Measurements from ENCODE around the gene TRIM37. TPM values are rescaled to one million over a fixed set of nuclear protein-coding genes. Genes with fewer than 3 reads are reported as not detected.

Gene TRIM37
- total RNA-seq, 1 experiment from 2014 or later = 62.3 TPM

DNA sequence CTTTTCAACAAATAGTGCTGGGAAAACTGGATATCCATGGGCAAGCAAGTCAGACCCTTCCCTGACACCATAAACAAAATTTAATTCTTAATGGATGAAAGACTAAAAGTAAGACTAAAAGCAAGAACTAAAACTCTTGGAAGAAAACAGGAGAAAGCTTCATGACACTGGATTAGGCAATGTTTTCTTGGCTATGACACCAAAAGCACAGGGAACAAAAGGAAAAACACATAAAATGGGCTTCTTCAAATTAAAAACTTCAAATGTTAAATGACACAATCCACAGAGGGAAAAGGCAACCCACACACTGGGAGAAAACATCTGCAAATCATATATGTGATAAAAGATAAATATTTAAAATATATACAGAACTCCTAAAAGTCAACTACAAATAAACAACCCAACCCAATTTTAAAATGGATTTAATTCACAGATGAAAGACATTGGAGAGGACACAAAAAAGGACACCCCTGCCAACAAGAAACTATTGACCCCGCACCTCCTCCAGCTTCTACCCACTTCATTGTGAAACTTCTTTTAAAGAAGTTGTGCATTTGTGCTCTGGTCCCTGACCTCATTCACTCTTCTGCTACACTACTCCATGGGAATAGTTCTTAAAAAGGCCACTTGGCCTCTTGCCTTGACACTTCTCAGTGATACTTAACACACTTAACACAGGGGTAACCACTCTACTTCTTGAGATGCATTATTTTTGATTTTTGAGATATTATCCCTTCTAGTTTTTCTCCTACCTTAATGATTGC is 80.3 kb downstream of the TRIM37 start (continued):
- TF ChIP-seq ZNF532 (CRISPR knock-in tag; IDR thresholded peaks at IDR 0.05; ENCODE audit: borderline replicate concordance) = no peak

DNA sequence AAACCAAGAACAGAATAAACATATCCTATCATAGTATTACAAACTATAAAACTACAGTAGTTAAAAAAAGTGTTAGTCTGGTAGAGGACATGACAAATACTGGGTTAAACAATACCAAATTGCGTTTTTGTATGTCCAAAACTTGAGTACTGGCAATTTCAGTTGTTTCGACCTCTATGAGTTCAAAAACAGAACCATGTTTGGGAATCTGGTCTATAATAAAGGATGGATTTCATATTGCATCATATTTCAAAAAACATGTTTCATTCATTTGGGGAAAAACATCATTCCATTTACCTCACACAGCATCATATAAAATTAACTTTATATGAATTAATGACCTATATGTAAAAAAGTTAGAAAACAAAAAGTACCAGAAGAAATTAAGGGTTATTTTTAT is 81.8 kb downstream of the TRIM37 start:
- CTCF ChIA-PET = no interaction called here
- no peaks in the 10 kb centered on the region for H3K27me3 Mint-ChIP-seq (ENCODE audit: low read depth)
- peaks cover 5% of the 10 kb centered on the region for H3K9me3 Mint-ChIP-seq
- H3K27ac Mint-ChIP-seq = no peak overlapping the region
- no peaks in the 10 kb centered on the region for H3K4me1 Mint-ChIP-seq
- no peak for TF ChIP-seq JUN (CRISPR knock-in tag; IDR thresholded peaks at IDR 0.05)
- TF ChIP-seq ATF3 (CRISPR knock-in tag; conservative IDR thresholded peaks at IDR 0.05) = no peak
- no peak for TF ChIP-seq GRHL2 (CRISPR knock-in tag; IDR thresholded peaks at IDR 0.05; ENCODE audit: insufficient replicate concordance, severe bottlenecking)
- TF ChIP-seq FOXP1 (CRISPR knock-in tag; IDR thresholded peaks at IDR 0.05; ENCODE audit: borderline replicate concordance) = no peak
- TF ChIP-seq ERG (CRISPR knock-in tag; IDR thresholded peaks at IDR 0.05) = no peak
- TF ChIP-seq ATF6 (CRISPR knock-in tag; IDR thresholded peaks at IDR 0.05) = no peak
- no peak for TF ChIP-seq SP1 (CRISPR knock-in tag; conservative IDR thresholded peaks at IDR 0.05)
- no peak for DNase-seq (ENCODE audit: low spot score)
- peaks cover 18% of the 10 kb centered on the region for H3K36me3 Mint-ChIP-seq
- no peak for ATAC-seq
- POLR2A ChIA-PET = no interaction called here
- H3K4me3 Mint-ChIP-seq = no peak overlapping the region

- ATAC-seq (no peak), DNase-seq (ENCODE audit: low spot score) (no peak)
- ChIA-PET CTCF (interaction anchor here (0.7 kb wide), 1 partner anchor 10 kb away, joined by 3 read pairs; no protein-coding TSS in a partner anchor), POLR2A (no interaction called here)
- TF ChIP-seq, protein P1, sequence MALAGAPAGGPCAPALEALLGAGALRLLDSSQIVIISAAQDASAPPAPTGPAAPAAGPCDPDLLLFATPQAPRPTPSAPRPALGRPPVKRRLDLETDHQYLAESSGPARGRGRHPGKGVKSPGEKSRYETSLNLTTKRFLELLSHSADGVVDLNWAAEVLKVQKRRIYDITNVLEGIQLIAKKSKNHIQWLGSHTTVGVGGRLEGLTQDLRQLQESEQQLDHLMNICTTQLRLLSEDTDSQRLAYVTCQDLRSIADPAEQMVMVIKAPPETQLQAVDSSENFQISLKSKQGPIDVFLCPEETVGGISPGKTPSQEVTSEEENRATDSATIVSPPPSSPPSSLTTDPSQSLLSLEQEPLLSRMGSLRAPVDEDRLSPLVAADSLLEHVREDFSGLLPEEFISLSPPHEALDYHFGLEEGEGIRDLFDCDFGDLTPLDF (CRISPR knock-in tag; IDR thresholded peaks at IDR 0.05) = no peak
- peak; percentile 51; the same call in 1 of the 2 replicates for TF ChIP-seq HMGA2 (CRISPR knock-in tag; IDR thresholded peaks at IDR 0.05)
- Mint-ChIP-seq H3K27ac (no peak overlapping the region), H3K36me3 (peaks cover 33% of the 10 kb centered on the region), H3K9me3 (peaks cover 5% of the 10 kb centered on the region), H3K27me3 (ENCODE audit: low read depth) (no peaks in the 10 kb centered on the region), H3K4me1 (no peaks in the 10 kb centered on the region), H3K4me3 (no peak overlapping the region)
Measured at GRCh38 chr17:59018019-59018418, 88.7 kb downstream of the TRIM37 start.

Measured in WTC11 (cell line).